AG04449 (cell line): ENCODE data around the gene ARHGEF7.

Experiments used
- CTCF ChIA-PET: fragments of 350-600 bp; formaldehyde crosslinking; extraction: SDS; loops from one replicate; lab custom pipeline; 2021; ENCODE audit warnings: antibody characterized with exemption; lab: Yijun Ruan, JAX
- POLR2A ChIA-PET: fragments of 400-600, 350-600 bp; formaldehyde crosslinking; extraction: SDS; loops from one replicate; lab custom pipeline; 2020; ENCODE audit warnings: antibody characterized with exemption, inconsistent platforms; lab: Yijun Ruan, JAX
- DNase-seq: peaks from one replicate; pipeline ENCODE4 v3.0.0-alpha.2; 2010; ENCODE audit warnings: low read depth, low spot score
- H3K4me3 ChIP-seq: 2 replicates; pipeline ENCODE4 v1.5.1; 2011; ENCODE audit warnings: low read depth, mild to moderate bottlenecking, control low read depth, low read length
- CTCF ChIP-seq: IDR thresholded peaks from one replicate; pipeline ENCODE4 v1.5.1; 2011; ENCODE audit warnings: mild to moderate bottlenecking, moderate library complexity, low read length, control low read depth, inconsistent platforms; ENCODE audit not compliant: insufficient read depth; ENCODE audit errors: missing control alignments

The ARHGEF7 gene

DNA sequence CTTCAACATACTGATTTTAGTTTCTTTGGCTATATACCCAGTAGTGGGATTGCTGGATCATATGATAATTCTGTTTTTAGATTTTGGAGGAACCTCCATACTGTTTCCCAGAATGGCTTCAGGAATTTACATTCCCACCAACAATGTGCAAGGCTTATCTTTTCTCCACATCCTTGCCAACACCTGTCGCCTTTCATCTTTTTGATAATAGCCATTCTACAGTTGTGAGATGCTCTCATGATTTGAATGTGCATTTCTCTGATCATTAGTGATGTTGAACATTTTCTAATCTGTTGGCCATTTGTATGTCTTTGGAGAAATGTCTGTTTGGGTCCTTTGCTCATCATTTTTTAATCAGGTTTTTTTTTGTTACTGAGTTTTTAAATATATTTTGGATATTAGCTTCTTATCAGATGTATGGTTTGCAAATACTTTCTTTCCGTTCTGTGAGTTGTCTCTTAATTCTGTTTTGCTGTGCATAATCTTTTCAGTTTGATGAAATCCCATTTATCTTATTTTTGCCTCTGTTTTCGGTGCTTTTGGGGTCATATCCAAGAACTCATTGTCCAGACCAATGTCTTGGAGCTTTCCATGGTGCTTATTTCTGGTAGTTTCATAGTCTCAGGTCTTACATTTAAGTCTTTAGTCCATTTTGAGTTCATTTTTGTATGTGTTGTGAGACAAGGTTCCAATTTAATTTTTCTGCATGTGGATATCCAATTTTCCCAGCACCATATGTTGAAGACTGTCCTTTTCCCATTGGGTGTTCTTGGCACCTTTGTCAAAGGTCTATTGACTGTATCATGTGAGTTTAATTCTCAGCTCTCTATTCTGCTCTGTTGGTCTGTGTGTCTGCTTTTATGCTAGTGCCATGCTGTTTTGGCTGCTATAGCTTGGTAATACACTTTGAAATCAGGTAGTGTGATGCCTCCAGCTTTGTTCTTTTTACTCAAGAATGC is 44.5 kb downstream of the ARHGEF7 start:
- no peak overlapping the region for H3K4me3 ChIP-seq
- DNase-seq, result no peak
- POLR2A ChIA-PET, result no interaction called here
- TF ChIP-seq CTCF, result no peak
- CTCF ChIA-PET, result interaction anchor here (1.3 kb wide), 1 partner anchor 90 kb away, joined by 3 read pairs; no protein-coding TSS in a partner anchor

DNA sequence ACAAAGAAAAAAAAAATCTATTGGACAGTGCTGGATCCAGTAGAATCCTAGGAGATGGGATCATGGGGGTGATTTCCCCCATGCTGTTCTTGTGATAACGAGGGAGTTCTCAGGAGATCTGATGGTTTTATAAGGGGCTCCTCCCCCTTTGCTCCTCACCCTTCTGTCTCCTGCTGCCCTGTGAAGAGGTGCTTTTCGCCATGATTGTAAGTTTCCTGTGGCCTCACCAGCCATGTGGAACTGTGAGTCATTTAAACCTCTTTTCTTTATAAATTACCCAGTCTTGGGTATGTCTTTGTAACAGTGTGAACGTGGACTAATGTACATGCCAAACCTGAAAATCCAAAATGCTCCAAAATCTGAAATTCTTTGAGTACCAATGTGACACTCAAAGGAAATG is 45.5 kb downstream of the ARHGEF7 start:
- ChIA-PET CTCF (interaction anchor here (0.7 to 1.3 kb wide), 2 partner anchors 89 to 93 kb away, joined by 3 read pairs; no protein-coding TSS in a partner anchor), POLR2A (no interaction called here)
- H3K4me3 ChIP-seq, result no peak overlapping the region
- TF ChIP-seq CTCF, result no peak
- no peak for DNase-seq

DNA sequence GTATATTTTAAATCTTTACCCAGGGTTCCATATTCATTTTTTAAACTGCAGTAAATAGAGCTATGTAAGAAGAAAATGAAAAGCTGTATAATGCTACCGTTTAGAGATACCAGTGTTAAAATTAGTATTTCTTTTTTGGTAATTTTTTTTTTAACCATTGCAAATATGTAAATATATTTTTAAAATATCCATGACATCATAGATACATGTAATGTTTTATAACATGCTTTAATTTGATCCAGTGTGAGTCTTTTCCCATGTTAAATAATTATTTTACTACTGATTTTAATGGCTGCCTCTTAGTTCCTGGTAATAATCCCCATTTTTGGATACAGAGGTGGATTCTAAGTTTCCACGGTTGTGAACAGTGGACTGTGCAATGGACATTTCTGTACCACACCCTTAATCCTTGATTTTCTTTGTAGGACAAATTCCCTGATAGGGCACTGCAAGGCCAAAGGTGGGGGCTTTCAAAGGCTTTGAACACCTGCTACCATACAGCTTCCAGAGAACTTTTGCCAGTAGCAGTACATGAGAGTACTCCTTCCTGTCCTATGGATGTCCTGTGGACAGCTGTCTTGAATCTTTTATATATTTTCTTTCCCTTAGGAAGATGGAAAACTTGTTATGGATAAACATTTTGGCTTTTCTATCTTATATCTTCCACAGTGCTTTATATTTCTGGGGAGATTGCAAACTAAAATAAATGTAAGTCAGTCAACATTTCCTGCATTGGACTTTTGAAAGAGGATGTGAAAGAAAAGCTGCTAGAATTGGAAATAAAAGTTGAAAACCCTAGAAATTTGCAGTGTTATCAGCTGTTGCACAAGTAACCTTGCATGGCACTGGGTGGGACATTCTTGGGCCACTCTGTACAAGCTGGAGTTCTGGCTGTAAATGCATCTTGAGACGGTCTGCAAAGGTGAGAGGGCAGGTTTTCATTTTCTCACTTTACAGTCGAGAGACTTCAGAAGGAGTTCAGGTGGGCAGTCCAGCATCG is 46.8 kb downstream of the ARHGEF7 start:
- DNase-seq, result no peak
- CTCF ChIA-PET, result interaction anchor here (1.4 kb wide), 1 partner anchor 94 kb away, joined by 3 read pairs; no protein-coding TSS in a partner anchor
- no peak for TF ChIP-seq CTCF
- POLR2A ChIA-PET, result no interaction called here
- H3K4me3 ChIP-seq, result no peak overlapping the region

GRCh38 chr13:111165241-111166010 is 50.3 kb downstream of the ARHGEF7 start:
- POLR2A ChIA-PET, result no interaction called here
- no peak for TF ChIP-seq CTCF
- DNase-seq, result no peak
- H3K4me3 ChIP-seq, result no peak overlapping the region
- CTCF ChIA-PET, result interaction anchor here (1.6 kb wide), 1 partner anchor 78 kb away, joined by 3 read pairs; no protein-coding TSS in a partner anchor

- no peak for TF ChIP-seq CTCF
- CTCF ChIA-PET, result interaction anchor here (1.0 to 1.4 kb wide), 2 partner anchors 10 to 99 kb away, joined by 3 to 5 read pairs; no protein-coding TSS in a partner anchor
- no peak for DNase-seq
- H3K4me3 ChIP-seq, result no peak overlapping the region
- POLR2A ChIA-PET, result no interaction called here
Measured at GRCh38 chr13:111166882-111167675, 52.0 kb downstream of the ARHGEF7 start.
